ENCODE data around the gene C16orf95. TPM values are rescaled to one million over a fixed set of nuclear protein-coding genes. Genes with fewer than 3 reads are reported as not detected.

The C16orf95 gene
- total RNA-seq, 3 donors from 2014 or later: 2.5 to 4.2 (median 3.0) TPM

GRCh38 chr16:87255866-87256265 lies 61.3 kb downstream of the C16orf95 start:
- Histone ChIP-seq H3K4me1 (ENCODE audit: low read depth) (no peaks in the 10 kb centered on the region), H3K36me3 (ENCODE audit: low read depth) (no peaks in the 10 kb centered on the region), H3K4me3 (no peak overlapping the region), H3K9me3 (no peaks in the 10 kb centered on the region)
- TF ChIP-seq, protein P1, sequence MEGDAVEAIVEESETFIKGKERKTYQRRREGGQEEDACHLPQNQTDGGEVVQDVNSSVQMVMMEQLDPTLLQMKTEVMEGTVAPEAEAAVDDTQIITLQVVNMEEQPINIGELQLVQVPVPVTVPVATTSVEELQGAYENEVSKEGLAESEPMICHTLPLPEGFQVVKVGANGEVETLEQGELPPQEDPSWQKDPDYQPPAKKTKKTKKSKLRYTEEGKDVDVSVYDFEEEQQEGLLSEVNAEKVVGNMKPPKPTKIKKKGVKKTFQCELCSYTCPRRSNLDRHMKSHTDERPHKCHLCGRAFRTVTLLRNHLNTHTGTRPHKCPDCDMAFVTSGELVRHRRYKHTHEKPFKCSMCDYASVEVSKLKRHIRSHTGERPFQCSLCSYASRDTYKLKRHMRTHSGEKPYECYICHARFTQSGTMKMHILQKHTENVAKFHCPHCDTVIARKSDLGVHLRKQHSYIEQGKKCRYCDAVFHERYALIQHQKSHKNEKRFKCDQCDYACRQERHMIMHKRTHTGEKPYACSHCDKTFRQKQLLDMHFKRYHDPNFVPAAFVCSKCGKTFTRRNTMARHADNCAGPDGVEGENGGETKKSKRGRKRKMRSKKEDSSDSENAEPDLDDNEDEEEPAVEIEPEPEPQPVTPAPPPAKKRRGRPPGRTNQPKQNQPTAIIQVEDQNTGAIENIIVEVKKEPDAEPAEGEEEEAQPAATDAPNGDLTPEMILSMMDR (IDR thresholded peaks at IDR 0.05): no peak
- DNase-seq: no peak
- no peak for ATAC-seq
- intact Hi-C loops (cut with DNase I, micrococcal nuclease): no loop called here

DNA sequence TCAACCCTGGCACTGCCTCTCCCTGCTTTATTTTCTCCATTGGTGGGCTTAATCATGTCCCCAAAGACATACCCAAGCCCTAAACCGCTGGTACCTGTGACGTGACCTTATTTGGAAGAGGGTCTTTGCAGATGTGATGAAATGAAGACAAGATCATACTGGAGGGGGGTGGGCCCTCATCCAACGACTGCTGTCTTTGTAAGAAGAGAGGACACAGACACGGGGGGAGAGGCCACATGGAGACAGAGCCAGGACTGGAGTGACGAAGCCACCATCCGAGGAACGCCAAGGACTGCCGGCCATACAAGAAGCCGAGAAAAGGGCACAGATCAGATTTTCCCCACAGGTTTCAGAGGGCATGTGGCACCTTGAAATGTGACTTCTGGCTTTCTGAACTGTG lies 62.5 kb downstream of the C16orf95 start:
- TF ChIP-seq, protein P1 (IDR thresholded peaks at IDR 0.05): no peak
- ATAC-seq (no peak), DNase-seq (no peak)
- Histone ChIP-seq H3K9me3 (no peaks in the 10 kb centered on the region), H3K36me3 (ENCODE audit: low read depth) (no peaks in the 10 kb centered on the region), H3K4me3 (no peak overlapping the region), H3K4me1 (ENCODE audit: low read depth) (no peaks in the 10 kb centered on the region)
- intact Hi-C loops (cut with DNase I, micrococcal nuclease): no loop called here

DNA sequence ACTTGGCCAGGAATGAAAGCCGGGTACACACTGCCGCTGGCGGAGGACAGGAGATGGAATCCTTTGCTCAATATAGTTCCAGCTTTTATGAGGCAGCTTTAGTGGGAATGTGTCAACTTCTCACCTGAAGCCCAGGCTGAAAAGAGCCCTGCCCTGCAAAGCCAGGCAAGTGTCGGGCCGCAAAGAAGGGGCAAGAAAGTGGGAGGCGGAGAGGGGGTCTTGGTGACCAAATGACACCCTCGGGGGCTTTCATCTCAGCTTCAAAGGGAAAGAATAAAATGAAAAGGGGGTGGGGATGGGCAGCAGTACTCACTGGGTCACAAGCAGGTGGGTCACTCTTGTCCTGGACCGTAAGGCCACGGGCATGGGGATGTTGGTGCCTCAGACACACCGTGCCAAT lies 62.9 kb downstream of the C16orf95 start:
- TF ChIP-seq, protein P1 (IDR thresholded peaks at IDR 0.05): no peak
- intact Hi-C loops (cut with DNase I, micrococcal nuclease): no loop called here
- Histone ChIP-seq H3K36me3 (ENCODE audit: low read depth) (no peaks in the 10 kb centered on the region), H3K4me1 (ENCODE audit: low read depth) (no peaks in the 10 kb centered on the region), H3K9me3 (no peaks in the 10 kb centered on the region), H3K4me3 (no peak overlapping the region)
- DNase-seq: no peak
- no peak for ATAC-seq

DNA sequence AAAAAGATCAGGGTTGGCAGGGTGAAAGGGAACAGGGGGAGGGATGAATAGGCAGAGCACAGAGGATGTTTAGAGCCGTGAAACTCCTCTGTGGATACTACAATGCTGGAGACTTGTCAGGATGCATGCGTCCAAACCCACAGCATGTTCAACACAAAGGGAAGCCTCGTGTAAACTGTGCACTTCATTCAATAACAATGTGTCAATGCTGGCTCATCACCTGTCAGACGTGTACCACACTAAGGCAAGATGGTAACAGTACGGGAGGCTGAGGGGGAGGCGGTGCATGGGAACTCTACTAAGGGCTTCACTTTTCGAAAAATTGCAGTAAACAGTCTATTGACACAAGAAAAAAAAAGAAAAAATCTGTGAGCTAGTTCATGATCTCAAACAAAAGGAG lies 63.7 kb downstream of the C16orf95 start:
- H3K9me3 ChIP-seq: no peaks in the 10 kb centered on the region
- ATAC-seq: no peak
- H3K4me3 ChIP-seq: no peak overlapping the region
- no peaks in the 10 kb centered on the region for H3K36me3 ChIP-seq (ENCODE audit: low read depth)
- intact Hi-C loops (cut with DNase I, micrococcal nuclease): no loop called here
- no peaks in the 10 kb centered on the region for H3K4me1 ChIP-seq (ENCODE audit: low read depth)
- TF ChIP-seq, protein P1 (IDR thresholded peaks at IDR 0.05): no peak
- no peak for DNase-seq

Other genes with a start within 250 kb of the C16orf95 start
- 100 to 1,000 TPM in 1 of 3 donors, 10 to 100 TPM in 2; 54.2 to 104 (median 63.9) TPM for gene FBXO31, start 66.4 kb upstream of the C16orf95 start, total RNA-seq
- 10 to 100 TPM; 66.5 to 82.9 (median 67.3) TPM for gene MAP1LC3B, start 74.9 kb upstream of the C16orf95 start, total RNA-seq
- gene ZCCHC14, start 175.6 kb upstream of the C16orf95 start, total RNA-seq: 10 to 100 TPM; 30.3 to 36.4 (median 32.3) TPM